ENCODE measurements around the gene LRRC8B. TPM values are rescaled to one million over a fixed set of nuclear protein-coding genes. Genes with fewer than 3 reads are reported as not detected.

LRRC8B gene
- total and polyA plus RNA-seq, 2 experiments from 2014 or later = 0.32 to 0.54 TPM

- no peak for DNase-seq
- Histone ChIP-seq H2AFZ (no peak overlapping the region), H3K9me3 (ENCODE audit: low read depth) (no peaks in the 10 kb centered on the region), H3K4me2 (ENCODE audit: unreplicated experiment) (no peak overlapping the region), H3K36me3 (ENCODE audit: low read depth) (no peaks in the 10 kb centered on the region), H3K79me2 (ENCODE audit: insufficient read depth) (no peaks in the 10 kb centered on the region), H3K9me2 (ENCODE audit: insufficient read depth) (no peaks in the 10 kb centered on the region), H3K4me3 (no peak overlapping the region), H3F3A (ENCODE audit: insufficient read depth) (0 out of 2 replicates have a peak, but pooled peaks cover 3% of the 10 kb centered on the region), H3K27me3 (replicated peaks; ENCODE audit: insufficient read depth) (no peaks in the 10 kb centered on the region), H3K27ac (no peak overlapping the region), H4K20me1 (ENCODE audit: insufficient read depth) (no peaks in the 10 kb centered on the region), H3K9ac (no peak overlapping the region), H3K4me1 (ENCODE audit: insufficient read depth) (peaks cover 4% of the 10 kb centered on the region)
- no peak for TF ChIP-seq EZH2phosphoT487 (IDR thresholded peaks at IDR 0.05; ENCODE audit: insufficient read depth, low read depth)
- no peak for TF ChIP-seq EZH2 (IDR thresholded peaks at IDR 0.05; ENCODE audit: insufficient read depth, poor library complexity, severe bottlenecking)
- 81 to 85% methylated on average over 7 of the region's 7 CpGs for WGBS, 2 experiments (ENCODE audit: low coverage in 1 of 2, low lambda C conversion rate in 2 of 2, missing lambda C conversion rate in 2 of 2)
- in situ Hi-C loops (cut with MboI) = no loop called here
These were observed 89.3 kb downstream of the LRRC8B start for GRCh38 chr1:89613928-89614327.

- 65 to 73% methylated on average over 3 of the region's 3 CpGs for WGBS, 2 experiments (ENCODE audit: low coverage in 1 of 2, low lambda C conversion rate in 2 of 2, missing lambda C conversion rate in 2 of 2)
- H3K36me3 ChIP-seq (ENCODE audit: low read depth) = no peaks in the 10 kb centered on the region
- in situ Hi-C loops (cut with MboI) = no loop called here
These were observed 91.3 kb downstream of the LRRC8B start for GRCh38 chr1:89615676-89616598.

GRCh38 chr1:89616844-89617627 is 92.4 kb downstream of the LRRC8B start:
- no peak overlapping the region for H2AFZ ChIP-seq
- no peaks in the 10 kb centered on the region for H3K36me3 ChIP-seq (ENCODE audit: low read depth)
- H3K4me3 ChIP-seq = no peak overlapping the region
- no peak for DNase-seq
- no peaks in the 10 kb centered on the region for H3K79me2 ChIP-seq (ENCODE audit: insufficient read depth)
- H3K9me3 ChIP-seq (ENCODE audit: low read depth) = no peaks in the 10 kb centered on the region
- no peak overlapping the region for H3K27ac ChIP-seq
- TF ChIP-seq EZH2 (IDR thresholded peaks at IDR 0.05; ENCODE audit: insufficient read depth, poor library complexity, severe bottlenecking) (no peak), EZH2phosphoT487 (IDR thresholded peaks at IDR 0.05; ENCODE audit: insufficient read depth, low read depth) (no peak)
- H3K9me2 ChIP-seq (ENCODE audit: insufficient read depth) = no peaks in the 10 kb centered on the region
- no peaks in the 10 kb centered on the region for H4K20me1 ChIP-seq (ENCODE audit: insufficient read depth)
- in situ Hi-C loops (cut with MboI) = no loop called here
- WGBS, 2 experiments (ENCODE audit: low coverage in 1 of 2, low lambda C conversion rate in 2 of 2, missing lambda C conversion rate in 2 of 2) = 68 to 80% methylated on average over 2 of the region's 2 CpGs
- H3K27me3 ChIP-seq (replicated peaks; ENCODE audit: insufficient read depth) = no peaks in the 10 kb centered on the region
- H3K4me2 ChIP-seq (ENCODE audit: unreplicated experiment) = no peak overlapping the region
- H3F3A ChIP-seq (ENCODE audit: insufficient read depth) = no peaks in the 10 kb centered on the region
- no peaks in the 10 kb centered on the region for H3K4me1 ChIP-seq (ENCODE audit: insufficient read depth)
- H3K9ac ChIP-seq = no peak overlapping the region

More at GRCh38 chr1:89615676-89616598, 91.3 kb downstream of the LRRC8B start:
- Histone ChIP-seq H3K27me3 (replicated peaks; ENCODE audit: insufficient read depth) (no peaks in the 10 kb centered on the region), H3K4me2 (ENCODE audit: unreplicated experiment) (no peak overlapping the region), H3K9me2 (ENCODE audit: insufficient read depth) (no peaks in the 10 kb centered on the region), H3K27ac (no peak overlapping the region), H3K9me3 (ENCODE audit: low read depth) (no peaks in the 10 kb centered on the region), H3K4me3 (no peak overlapping the region), H3F3A (ENCODE audit: insufficient read depth) (no peaks in the 10 kb centered on the region), H3K4me1 (ENCODE audit: insufficient read depth) (no peaks in the 10 kb centered on the region), H3K9ac (no peak overlapping the region), H2AFZ (no peak overlapping the region), H4K20me1 (ENCODE audit: insufficient read depth) (no peaks in the 10 kb centered on the region), H3K79me2 (ENCODE audit: insufficient read depth) (no peaks in the 10 kb centered on the region)
- DNase-seq = peak; percentile 17
- TF ChIP-seq EZH2 (IDR thresholded peaks at IDR 0.05; ENCODE audit: insufficient read depth, poor library complexity, severe bottlenecking) (no peak), EZH2phosphoT487 (IDR thresholded peaks at IDR 0.05; ENCODE audit: insufficient read depth, low read depth) (no peak)

- TF ChIP-seq EZH2 (IDR thresholded peaks at IDR 0.05; ENCODE audit: insufficient read depth, poor library complexity, severe bottlenecking) (no peak), EZH2phosphoT487 (IDR thresholded peaks at IDR 0.05; ENCODE audit: insufficient read depth, low read depth) (no peak)
- no peak for DNase-seq
- in situ Hi-C loops (cut with MboI) = no loop called here
- Histone ChIP-seq H3K4me3 (no peak overlapping the region), H3K27me3 (replicated peaks; ENCODE audit: insufficient read depth) (no peaks in the 10 kb centered on the region), H3K36me3 (ENCODE audit: low read depth) (no peaks in the 10 kb centered on the region), H3F3A (ENCODE audit: insufficient read depth) (no peaks in the 10 kb centered on the region), H3K79me2 (ENCODE audit: insufficient read depth) (no peaks in the 10 kb centered on the region), H4K20me1 (ENCODE audit: insufficient read depth) (no peaks in the 10 kb centered on the region), H3K4me2 (ENCODE audit: unreplicated experiment) (no peak overlapping the region), H3K9me2 (ENCODE audit: insufficient read depth) (no peaks in the 10 kb centered on the region), H3K27ac (no peak overlapping the region), H3K9ac (no peak overlapping the region), H3K9me3 (ENCODE audit: low read depth) (no peaks in the 10 kb centered on the region), H2AFZ (no peak overlapping the region), H3K4me1 (ENCODE audit: insufficient read depth) (no peaks in the 10 kb centered on the region)
- WGBS, 2 experiments (ENCODE audit: low coverage in 1 of 2, low lambda C conversion rate in 2 of 2, missing lambda C conversion rate in 2 of 2) = 96% methylated on average over 3 of the region's 3 CpGs
These were observed 96.0 kb downstream of the LRRC8B start for GRCh38 chr1:89620664-89621063.

Data from GM23248 (cell line).